ENCODE measurements around the gene USP53. TPM values are rescaled to one million over a fixed set of nuclear protein-coding genes. Genes with fewer than 3 reads are reported as not detected.

Gene USP53
- polyA plus RNA-seq, 1 of the 3 experiments (the other 2 are of a cell fraction): 8.1 TPM

DNA sequence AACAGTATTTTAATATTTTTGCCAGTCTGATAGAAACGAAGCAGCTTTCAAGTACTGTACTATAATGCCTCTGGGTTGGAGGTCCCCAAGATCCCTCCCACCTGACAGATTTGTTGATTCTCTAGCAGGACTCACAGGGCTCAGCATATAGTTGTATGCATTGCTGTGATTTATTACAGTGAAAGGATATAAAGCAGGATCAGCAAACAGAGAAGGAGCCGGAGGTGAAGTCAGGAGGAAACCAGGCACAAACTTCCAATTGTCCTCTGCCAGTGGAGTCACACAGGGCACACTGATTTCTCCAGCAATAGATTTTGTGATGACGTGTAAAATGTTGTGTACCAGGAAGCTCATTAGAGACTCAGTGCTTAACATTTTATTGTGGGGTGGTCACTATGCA lies 19.0 kb downstream of the USP53 start:
- Histone ChIP-seq H3K4me1 (ENCODE audit: control insufficient read depth in 1 of 2, insufficient read depth in 2 of 2, low read depth in 1 of 2, low read length in 1 of 2) (peaks cover 7 to 8% of the 10 kb centered on the region in 2 experiments; a peak in 3 of 4 replicates), H3F3A (replicated peaks; ENCODE audit: insufficient read depth) (peaks cover 6% of the 10 kb centered on the region), H3K79me2 (ENCODE audit: insufficient read depth) (peaks cover 29% of the 10 kb centered on the region), H2AFZ (ENCODE audit: low read depth) (no peak overlapping the region), H4K20me1 (ENCODE audit: insufficient read depth) (no peaks in the 10 kb centered on the region), H3K9me3 (no peaks in the 10 kb centered on the region), H3K9me2 (no peaks in the 10 kb centered on the region), H3K36me3 (replicated peaks in 1 of 2; ENCODE audit: control insufficient read depth in 1 of 2, insufficient read depth in 2 of 2, low read length in 1 of 2) (peaks cover 7 to 9% of the 10 kb centered on the region in 2 experiments), H3K27ac (ENCODE audit: low read depth in 2 of 2, low read length in 1 of 2) (no peak overlapping the region), H3K4me2 (no peak overlapping the region), H3K4me3 (ENCODE audit: low read depth in 2 of 2, low read length in 1 of 2) (no peak overlapping the region), H3K9ac (no peak overlapping the region), H3K27me3 (ENCODE audit: insufficient read depth) (no peaks in the 10 kb centered on the region)
- 93% methylated on average over 3 of the region's 3 CpGs for WGBS (ENCODE audit: low lambda C conversion rate)
- TF ChIP-seq TEAD4 (IDR thresholded peaks at IDR 0.05; ENCODE audit: borderline replicate concordance, insufficient read depth): no peak
- no peak for TF ChIP-seq CHD2 (IDR thresholded peaks at IDR 0.05; ENCODE audit: low read length, partially characterized antibody)
- TF ChIP-seq EZH2phosphoT487 (IDR thresholded peaks at IDR 0.05; ENCODE audit: borderline replicate concordance, low read depth): no peak
- TF ChIP-seq, protein P1, sequence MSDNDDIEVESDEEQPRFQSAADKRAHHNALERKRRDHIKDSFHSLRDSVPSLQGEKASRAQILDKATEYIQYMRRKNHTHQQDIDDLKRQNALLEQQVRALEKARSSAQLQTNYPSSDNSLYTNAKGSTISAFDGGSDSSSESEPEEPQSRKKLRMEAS (IDR thresholded peaks at IDR 0.05; ENCODE audit: low read depth): no peak
- TF ChIP-seq GABPA (IDR thresholded peaks at IDR 0.05; ENCODE audit: low read depth): no peak
- TF ChIP-seq YY1 (IDR thresholded peaks at IDR 0.05; ENCODE audit: low read depth): no peak
- no peak for TF ChIP-seq RAD21 (IDR thresholded peaks at IDR 0.05; ENCODE audit: low read length)
- no peak for TF ChIP-seq EP300 (IDR thresholded peaks at IDR 0.05; ENCODE audit: borderline replicate concordance in 1 of 2, low read depth in 1 of 2, low read length in 1 of 2)
- TF ChIP-seq MXI1 (IDR thresholded peaks at IDR 0.05; ENCODE audit: low read depth, low read length): no peak
- TF ChIP-seq RXRA (IDR thresholded peaks at IDR 0.05; ENCODE audit: borderline replicate concordance, low read depth): no peak
- TF ChIP-seq MEF2A (IDR thresholded peaks at IDR 0.05; ENCODE audit: borderline replicate concordance, low read depth): no peak
- TF ChIP-seq NRF1 (IDR thresholded peaks at IDR 0.05; ENCODE audit: low read depth, low read length): no peak
- no peak for TF ChIP-seq TAF1 (IDR thresholded peaks at IDR 0.05; ENCODE audit: borderline replicate concordance, low read depth, low read length)
- TF ChIP-seq, protein P2, sequence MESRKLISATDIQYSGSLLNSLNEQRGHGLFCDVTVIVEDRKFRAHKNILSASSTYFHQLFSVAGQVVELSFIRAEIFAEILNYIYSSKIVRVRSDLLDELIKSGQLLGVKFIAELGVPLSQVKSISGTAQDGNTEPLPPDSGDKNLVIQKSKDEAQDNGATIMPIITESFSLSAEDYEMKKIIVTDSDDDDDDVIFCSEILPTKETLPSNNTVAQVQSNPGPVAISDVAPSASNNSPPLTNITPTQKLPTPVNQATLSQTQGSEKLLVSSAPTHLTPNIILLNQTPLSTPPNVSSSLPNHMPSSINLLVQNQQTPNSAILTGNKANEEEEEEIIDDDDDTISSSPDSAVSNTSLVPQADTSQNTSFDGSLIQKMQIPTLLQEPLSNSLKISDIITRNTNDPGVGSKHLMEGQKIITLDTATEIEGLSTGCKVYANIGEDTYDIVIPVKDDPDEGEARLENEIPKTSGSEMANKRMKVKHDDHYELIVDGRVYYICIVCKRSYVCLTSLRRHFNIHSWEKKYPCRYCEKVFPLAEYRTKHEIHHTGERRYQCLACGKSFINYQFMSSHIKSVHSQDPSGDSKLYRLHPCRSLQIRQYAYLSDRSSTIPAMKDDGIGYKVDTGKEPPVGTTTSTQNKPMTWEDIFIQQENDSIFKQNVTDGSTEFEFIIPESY (IDR thresholded peaks at IDR 0.05; ENCODE audit: borderline replicate concordance, low read depth): no peak
- TF ChIP-seq, protein P3, sequence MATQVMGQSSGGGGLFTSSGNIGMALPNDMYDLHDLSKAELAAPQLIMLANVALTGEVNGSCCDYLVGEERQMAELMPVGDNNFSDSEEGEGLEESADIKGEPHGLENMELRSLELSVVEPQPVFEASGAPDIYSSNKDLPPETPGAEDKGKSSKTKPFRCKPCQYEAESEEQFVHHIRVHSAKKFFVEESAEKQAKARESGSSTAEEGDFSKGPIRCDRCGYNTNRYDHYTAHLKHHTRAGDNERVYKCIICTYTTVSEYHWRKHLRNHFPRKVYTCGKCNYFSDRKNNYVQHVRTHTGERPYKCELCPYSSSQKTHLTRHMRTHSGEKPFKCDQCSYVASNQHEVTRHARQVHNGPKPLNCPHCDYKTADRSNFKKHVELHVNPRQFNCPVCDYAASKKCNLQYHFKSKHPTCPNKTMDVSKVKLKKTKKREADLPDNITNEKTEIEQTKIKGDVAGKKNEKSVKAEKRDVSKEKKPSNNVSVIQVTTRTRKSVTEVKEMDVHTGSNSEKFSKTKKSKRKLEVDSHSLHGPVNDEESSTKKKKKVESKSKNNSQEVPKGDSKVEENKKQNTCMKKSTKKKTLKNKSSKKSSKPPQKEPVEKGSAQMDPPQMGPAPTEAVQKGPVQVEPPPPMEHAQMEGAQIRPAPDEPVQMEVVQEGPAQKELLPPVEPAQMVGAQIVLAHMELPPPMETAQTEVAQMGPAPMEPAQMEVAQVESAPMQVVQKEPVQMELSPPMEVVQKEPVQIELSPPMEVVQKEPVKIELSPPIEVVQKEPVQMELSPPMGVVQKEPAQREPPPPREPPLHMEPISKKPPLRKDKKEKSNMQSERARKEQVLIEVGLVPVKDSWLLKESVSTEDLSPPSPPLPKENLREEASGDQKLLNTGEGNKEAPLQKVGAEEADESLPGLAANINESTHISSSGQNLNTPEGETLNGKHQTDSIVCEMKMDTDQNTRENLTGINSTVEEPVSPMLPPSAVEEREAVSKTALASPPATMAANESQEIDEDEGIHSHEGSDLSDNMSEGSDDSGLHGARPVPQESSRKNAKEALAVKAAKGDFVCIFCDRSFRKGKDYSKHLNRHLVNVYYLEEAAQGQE (IDR thresholded peaks at IDR 0.05; ENCODE audit: low read depth, low read length): no peak
- no peak for DNase-seq
- POLR2A ChIA-PET: no interaction called here
- CTCF ChIA-PET: no interaction called here

All from SK-N-SH (cell line).